IPS-NIHi7 (cell line): ENCODE measurements around the gene DERL2.
"Not testable (repeated sequence)": the region's sequence is repeated elsewhere in the genome, so short reads cannot be mapped to it uniquely, and the experiment has no call there.

Experiments used
- DNase-seq: peaks from one replicate; pipeline ENCODE4 v3.0.0; 2012; ENCODE audit warnings: mixed read lengths; ENCODE audit errors: extremely low spot score

Gene DERL2

GRCh38 chr17:5437721-5438317 lies 48.2 kb downstream of the DERL2 start:
- no peak for DNase-seq

GRCh38 chr17:5435781-5436315 lies 50.1 kb downstream of the DERL2 start:
- not testable (repeated sequence) for DNase-seq

- DNase-seq: no peak
Measured at GRCh38 chr17:5434984-5435383, 51.0 kb downstream of the DERL2 start.

- DNase-seq: no peak
Measured at GRCh38 chr17:5431949-5432556, 53.9 kb downstream of the DERL2 start.

GRCh38 chr17:5431234-5431633 lies 54.7 kb downstream of the DERL2 start:
- DNase-seq: not testable (repeated sequence)

DNA sequence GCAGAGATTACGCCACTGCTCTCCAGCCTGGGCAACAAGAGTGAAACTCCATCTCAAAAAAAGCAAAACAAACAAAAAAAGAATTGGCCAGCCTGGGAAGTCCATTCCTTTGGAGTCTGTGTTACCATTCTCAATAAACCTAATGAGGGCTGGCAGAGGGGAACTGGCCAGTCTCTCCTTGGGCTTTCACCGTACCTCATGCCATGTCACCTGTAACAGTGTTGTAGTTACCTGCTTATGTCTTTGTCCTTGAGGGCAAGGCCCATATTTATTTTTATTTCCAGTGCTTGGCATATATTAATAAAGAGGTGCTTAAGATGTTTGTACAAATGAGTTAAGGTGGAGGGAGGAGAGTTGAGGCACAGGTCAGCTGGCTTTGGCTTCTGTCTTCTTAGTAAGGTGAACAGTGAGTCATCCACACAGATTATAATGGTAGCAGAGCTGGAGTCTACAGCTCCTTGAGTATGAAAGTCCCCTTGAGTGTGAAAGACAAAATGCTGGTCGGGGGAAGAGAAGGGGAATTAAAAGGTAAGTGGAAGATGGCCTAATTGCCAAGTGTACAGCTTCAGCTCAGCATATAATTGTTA lies 55.5 kb downstream of the DERL2 start:
- no peak for DNase-seq

DNA sequence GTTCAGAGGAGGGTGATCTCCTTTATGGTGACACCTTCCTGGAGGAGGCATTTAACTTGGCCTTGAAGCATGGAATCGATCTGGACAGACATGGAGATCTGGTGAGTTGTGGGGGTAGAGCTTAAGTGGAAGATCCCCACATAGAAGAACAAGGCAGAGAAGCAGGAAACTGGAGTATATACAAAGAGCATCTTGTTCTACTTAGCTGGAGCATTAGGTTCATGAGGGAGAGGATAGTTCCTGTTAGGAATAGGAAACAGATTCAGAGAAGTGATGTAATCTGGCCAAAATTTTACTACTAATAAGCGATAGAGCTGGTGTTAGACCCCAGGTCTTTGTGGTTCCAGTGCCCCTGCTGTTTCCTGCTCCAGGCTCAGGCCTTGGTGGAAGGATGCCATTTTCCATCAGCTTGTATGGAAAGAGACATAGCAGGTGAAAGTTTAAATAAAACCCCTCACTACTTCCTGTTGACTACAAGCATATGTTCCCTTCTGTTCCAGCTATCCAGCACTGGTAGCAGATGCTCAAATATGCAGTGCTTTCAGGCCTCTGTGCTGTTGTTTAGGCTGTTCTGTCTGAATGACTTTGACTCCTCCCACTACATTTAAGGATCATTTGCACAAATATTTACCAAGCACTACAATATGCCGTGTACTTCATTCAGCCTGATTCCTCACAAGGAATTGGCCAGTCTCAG lies 56.6 kb downstream of the DERL2 start:
- no peak for DNase-seq

GRCh38 chr17:5425826-5426225 lies 60.2 kb downstream of the DERL2 start:
- DNase-seq: no peak

DNA sequence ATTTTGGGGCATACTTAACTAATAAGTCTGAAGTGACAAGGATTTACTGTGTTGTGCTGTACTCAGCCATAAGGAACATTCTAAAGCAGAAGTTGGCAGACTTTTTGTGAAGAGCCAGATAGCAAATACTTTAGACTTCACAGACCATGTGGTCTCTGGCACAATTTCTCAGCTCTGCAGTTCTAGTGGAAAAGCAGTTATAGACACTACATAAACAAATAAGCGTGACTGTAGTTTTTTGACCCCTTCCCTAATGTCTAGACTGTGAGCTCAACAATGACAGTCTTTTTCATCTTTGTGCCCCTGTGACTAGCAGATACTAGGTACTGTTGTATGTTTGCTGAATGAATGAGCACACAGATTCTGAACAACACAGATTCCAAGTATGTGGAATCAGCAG lies 61.1 kb downstream of the DERL2 start:
- no peak for DNase-seq

GRCh38 chr17:5422505-5422904 lies 63.5 kb downstream of the DERL2 start:
- no peak for DNase-seq
